NCI-H128 (cell line): Measurements from ENCODE around the gene STT3B.

ENCODE experiments used
- DNase-seq: peaks from one replicate; lab custom pipeline; 2025; ENCODE audit not compliant: unreplicated experiment; lab: John Stamatoyannopoulos, UW

The STT3B gene

GRCh38 chr3:31516757-31517156, 16.0 kb upstream of the STT3B start:
- DNase-seq = no peak

DNA sequence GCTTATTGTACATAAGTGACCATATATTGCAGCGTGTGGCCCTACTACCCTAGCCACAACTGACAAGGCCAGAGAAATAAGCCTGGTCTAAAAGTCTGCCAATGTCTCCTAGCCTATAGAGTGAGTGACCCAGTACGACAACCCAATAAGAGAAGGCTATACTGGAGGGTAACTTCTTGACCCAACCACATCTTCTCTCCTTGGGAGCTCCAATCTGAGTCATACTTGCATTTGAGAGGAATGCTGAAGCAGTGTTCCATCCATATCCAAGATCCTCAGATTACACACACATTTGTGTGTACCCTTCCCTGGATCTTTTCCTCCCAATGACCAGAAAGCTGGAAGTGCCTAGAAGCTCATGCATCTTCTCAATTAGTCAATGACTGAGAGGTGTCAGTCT, 11.3 kb upstream of the STT3B start:
- DNase-seq = no peak

- DNase-seq = no peak
These were observed 10.6 kb upstream of the STT3B start for GRCh38 chr3:31522152-31522551.

- DNase-seq = no peak
These were observed 9.2 kb upstream of the STT3B start for GRCh38 chr3:31523543-31523942.

DNA sequence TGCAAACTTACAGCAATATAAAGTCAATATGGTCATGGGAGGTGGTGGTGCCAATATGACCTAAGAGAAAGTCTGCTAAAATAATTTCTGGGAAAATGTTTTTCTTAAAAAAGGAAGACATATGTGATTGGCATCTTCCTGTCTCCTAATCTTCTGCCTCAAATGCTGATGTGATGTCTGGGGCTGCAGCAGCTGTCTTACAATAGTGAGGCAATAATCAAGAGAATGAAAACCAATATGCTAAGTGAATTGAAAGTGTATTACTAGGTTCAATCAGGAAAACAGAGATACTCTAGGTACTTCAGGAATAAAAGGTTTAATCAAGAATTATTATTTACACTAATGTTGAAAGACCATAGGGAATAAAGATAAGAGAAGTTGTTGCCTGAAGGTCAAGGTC, 7.2 kb upstream of the STT3B start:
- no peak for DNase-seq

DNA sequence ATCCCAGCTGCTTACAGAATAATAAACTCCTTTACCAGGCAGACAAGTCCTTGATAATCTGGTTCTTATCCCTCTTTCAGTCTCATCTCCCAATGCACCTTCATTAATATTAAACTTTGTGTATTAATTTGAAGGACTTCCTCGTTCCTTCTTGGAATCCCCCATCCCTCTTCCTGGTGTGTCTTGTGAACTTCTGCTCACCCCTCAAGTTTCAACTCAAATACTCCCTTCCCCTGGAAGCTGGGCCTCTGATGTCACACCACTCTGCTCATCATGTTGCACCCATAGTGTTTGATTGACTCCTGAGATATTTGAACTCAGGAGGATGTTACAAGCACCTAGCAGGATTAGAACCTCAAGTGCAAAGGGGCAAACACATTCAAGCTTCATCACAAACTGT, 3.3 kb upstream of the STT3B start:
- DNase-seq = no peak

DNA sequence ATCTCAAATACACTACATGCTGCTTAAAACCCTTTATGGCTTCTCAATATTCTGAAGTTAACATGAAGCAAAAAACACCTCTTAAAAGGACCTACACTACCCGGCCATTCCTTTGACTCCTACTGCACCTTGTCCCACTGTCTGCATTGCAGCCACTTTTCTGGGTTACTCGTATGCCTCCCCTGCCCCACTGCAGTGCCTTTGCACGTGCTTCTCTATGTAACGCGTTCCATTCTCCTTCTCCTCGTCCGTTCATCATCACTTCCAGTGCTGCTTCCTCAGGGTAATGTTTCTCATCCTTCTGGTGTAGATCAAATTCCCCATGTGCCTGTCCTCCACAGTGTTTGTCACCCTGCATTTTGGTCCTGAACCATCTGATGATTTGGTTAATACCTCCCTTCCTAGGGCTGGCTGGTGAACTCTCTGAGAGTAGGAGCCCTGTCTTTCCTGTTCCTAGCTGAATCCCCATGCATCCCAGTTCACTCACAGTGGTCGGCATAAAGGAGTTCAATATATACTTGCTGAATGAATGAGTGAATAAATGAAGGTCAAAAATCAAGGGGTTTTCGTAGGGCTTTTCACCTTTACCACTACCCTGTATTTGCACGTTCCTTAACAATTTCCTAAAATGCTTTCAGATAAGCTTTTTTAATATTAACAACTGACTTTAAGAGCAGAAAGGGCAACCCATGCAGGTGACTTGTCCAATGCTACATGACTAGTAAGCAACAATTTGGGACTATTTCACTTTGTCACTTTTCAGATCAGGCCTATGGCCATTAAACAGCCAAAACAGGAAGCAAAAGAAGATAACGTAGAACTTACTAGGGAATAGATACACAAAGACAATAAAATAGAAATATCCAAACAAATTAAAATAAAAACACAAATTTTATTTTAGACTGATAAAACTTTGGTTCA, 2.4 kb upstream of the STT3B start:
- no peak for DNase-seq

DNA sequence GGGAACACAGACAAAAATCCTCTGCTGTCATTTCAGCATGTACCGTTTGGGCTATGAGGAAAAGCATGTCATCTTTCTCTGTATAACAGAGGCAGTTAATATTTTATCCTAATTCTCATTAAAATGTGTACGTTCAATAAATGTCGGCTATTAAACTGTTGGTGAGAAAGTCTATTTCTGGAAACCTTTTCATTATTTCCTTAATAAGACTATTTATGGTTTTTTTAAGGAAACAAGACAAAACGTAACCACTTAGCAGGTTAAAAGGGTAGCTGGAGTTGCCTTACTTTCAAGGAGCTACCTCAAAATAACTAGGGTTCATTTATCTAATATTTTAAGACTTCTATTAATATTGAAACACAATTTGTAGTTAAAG, 1.8 kb upstream of the STT3B start:
- DNase-seq = no peak

DNA sequence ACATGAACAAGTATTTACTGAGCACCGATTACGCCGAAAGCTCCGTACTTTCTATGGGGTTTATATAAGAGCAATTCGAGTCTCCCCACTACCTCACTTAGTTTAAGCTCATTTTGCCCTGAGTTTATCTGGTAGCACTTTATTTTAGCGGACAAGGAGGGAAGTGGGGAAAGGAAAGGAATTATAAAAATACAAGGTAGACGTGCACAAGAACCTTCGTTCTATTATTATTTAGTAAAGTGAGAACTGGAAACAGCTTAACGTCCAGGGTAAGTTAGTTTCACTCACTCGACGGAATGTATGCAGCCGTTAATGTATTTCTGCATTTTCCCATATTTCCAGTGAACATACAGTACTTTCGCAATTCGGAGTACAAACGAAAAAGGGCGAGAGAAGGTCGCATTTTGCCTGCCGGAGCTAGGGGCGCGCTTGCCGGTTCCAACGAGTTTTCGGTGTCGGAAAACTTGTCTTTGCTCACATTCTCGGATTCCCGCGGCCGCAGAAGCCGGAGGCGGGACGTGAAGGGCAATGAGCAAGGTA, 1.2 kb upstream of the STT3B start:
- no peak for DNase-seq

- DNase-seq = peak; percentile 92
These were observed 636 bp upstream of the STT3B start for GRCh38 chr3:31531992-31532586.

DNA sequence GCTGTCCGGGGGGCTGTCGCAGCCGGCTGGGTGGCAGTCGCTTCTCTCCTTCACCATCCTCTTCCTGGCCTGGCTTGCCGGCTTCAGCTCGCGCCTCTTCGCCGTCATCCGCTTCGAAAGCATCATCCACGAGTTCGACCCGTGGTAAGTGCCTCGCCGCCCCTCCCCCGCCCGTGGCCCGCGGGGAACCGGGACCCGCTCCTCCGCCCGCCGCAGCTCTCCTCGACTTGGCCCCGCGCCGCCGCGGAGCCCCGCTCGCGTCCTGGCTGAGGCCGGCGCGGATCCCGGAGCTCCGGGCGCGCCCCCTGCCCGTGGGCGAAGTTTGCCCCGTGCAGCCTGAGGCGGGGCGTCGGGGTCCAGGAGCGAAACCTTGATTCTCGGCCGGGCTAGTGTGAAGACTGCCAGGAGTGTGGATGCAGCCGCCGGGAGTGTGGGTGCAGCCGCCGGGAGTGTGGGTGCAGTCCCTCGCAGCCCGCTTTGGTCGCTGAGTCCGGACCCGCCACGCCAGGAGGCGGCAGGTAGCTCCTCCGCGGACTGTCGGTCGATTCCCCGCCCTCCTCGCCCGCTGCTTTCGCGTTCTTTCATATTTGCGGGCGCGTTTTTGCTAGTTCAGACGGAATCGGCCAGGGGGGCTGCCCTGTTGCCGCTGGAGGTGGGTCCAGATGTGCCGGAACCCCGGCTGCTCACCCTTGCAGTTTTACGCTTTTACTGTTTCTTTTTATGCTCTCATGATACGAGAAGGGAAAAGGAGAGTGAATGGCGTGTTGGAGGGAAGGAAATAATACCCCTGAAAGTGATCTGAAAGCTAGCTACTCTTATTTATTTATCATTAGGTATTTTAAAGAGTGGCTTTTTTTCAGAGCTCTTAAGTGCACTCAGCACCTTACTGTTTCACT, 692 bp downstream of the STT3B start:
- DNase-seq = no peak

DNA sequence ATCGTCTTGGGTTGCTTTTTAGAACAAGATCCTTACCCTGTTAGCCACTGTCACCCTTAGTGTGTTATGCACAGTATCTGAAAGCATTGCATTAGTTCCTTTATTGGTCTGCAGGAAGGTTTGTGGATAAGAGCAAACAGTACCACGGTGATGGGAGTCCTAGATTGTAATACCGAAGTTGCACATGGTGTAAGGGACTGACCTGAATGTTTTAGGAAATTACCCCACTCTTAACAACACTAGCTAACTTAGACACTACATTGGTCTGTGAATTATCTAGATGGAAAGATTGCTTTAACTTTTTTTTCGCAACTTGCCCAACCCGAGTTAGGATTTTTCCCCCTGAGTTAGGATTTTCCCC, 1.3 kb downstream of the STT3B start:
- no peak for DNase-seq

GRCh38 chr3:31536497-31536896, 3.8 kb downstream of the STT3B start:
- no peak for DNase-seq

DNA sequence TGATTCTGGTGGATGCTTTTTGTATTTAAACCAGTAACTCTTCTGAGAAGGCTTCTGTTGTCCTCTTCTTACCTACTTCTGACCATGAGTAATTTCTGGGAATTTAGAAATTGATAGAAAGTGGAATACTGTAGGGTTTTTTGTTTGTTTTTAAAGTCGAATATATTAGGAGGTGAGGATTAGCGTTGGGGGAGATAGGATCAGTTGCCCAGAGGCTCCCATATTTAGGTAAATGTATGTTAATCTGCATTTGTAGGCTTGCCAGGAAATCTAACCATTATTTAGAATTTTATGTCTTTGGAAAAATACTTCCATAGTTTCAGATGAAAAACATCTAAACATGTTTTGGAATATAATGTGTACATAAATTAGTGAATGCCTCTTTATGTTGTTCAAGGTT, 6.1 kb downstream of the STT3B start:
- DNase-seq = no peak

DNA sequence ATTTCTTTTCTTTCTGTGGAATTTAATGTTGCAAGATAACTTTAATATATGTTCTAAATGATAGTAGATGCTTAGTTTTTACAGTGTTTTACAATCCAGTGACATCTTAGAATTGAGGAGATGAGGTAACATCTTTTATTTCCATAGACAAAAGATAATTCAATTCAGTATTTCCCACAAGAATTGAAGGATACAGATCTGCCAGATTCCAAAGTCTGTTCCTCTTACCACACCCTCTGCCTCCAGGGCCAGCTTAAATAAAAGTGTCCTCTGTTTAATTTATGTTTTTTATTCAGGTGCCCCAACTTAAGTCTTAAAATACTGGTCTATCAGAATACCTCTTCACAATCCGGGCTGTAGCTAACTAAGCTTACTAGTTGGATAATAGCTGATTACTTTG, 6.5 kb downstream of the STT3B start:
- DNase-seq = no peak

DNA sequence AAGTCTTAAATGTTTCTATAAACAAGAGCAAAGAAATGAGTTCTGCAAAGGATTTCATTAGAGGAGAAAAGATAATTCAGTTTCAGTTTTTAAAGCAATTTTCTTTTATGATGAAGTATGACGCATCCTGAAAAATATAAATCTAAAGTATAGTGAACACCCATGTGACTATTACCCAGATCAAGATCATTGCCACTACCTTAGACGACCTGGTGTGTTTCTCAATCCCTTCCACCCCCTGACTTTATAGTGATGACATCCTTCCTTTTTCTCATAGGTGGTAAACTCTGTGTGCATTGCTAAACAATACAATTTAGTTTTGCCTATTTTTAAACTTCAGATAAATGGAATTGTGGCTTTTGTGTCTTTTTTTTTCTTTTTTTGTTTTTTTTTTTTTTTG, 8.4 kb downstream of the STT3B start:
- no peak for DNase-seq

- no peak for DNase-seq
These were observed 9.5 kb downstream of the STT3B start for GRCh38 chr3:31542246-31542645.

DNA sequence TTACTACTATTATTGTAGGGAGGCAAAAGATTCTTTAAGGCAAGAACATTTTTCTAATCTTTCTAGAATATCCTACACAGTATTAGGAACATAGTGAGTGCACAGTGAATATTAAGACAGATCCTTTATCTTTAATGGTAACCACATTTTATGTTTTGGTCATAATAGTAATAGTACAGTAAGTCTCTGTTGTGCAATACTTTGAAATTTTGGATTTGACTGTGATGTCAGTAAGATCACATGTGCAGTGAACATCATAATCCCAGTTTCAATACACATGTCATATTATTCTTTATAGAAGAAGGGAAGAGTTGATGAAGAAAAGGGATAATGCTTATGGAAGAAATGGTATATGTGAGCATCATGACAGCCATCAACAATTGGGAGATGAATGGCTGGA, 10.7 kb downstream of the STT3B start:
- no peak for DNase-seq

DNA sequence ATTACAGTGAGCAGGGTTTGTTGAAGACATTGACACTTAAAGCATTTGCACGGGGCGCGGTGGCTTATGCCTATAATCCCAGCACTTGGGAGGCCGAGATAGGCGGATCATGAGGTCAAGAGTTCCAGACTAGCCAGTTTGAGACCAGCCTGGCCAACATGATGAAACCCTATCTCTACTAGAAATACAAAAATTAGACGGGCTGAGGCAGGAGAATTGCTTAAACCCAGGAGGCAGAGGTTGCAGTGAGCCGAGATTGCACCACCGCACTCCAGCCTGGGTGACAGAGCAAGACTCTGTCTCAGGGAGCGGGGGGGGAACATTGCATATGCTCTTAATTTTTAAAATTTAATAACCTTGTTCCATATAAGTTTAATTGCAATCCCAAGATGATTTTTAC, 11.9 kb downstream of the STT3B start:
- DNase-seq = no peak

DNA sequence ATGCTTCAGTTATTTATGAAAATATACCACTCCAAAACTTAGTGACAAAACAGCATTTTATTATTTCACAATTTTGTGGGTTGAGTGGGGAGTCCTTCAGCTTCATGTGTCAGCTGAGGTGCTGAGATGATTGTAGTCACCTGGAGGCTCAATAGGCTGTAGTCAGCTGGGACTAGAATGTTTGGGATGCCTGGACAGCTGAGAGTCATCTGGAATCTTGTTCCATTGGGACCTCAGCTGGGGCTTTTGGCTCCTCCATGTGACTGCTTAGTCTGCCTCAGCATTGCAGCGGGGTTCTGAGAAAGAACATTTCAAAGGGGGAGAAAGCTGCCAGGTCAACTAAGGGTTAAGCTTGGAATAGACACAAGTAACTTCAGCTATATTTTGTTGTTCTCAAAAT, 13.4 kb downstream of the STT3B start:
- DNase-seq = no peak

DNA sequence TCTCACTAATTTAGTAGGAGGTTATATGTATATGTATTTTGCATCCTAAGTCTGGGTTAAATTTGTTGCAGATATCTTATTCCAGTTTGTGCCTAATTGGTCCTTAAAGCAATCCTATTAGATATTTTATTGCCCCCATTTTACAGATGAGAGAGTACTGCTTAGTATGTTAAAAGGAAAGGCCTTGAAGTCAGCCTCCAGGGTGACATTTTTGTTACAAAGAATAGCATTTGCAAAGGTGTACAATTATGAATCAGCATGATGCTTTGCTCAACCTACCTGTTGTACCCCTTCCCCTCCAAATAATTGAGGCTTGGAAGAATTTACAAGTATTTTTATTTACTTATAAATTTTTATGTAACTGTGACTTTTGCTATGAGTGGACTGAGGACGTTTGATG, 14.0 kb downstream of the STT3B start:
- no peak for DNase-seq
